Measurements from ENCODE around the gene CLIC5. TPM values are rescaled to one million over a fixed set of nuclear protein-coding genes. Genes with fewer than 3 reads are reported as not detected.
A peak's percentile ranks its signal among the peaks of the same experiment; 100 is the strongest.

The CLIC5 gene
- total RNA-seq, 4 donors from 2014 or later = 18.2 to 128 (median 119) TPM

DNA sequence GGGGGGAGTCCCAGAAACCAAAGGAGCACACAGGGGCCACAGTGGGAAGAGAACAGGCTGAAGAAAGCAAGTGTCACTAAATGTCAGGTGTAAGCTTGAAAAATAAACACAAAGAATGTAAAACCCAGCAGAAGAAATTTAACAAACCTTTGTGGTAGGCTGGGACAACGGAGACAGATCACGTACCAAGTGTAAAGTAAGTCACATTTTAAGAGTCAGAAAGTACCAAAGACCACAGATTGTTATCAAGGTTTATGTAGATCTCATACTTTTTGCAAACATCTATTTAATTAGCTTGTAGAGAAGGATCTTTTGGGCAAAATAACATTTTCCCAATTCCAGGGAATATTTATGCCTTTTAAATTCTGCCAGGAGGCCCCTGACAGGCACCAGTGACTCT is 1.6 kb downstream of the CLIC5 start:
- H3K27ac ChIP-seq = peak overlapping the region; percentile 69 to 92 (median 84)
- peaks cover 0 to 58% (median 10%) of the 10 kb centered on the region in 4 donors for H3K4me1 ChIP-seq

GRCh38 chr6:46013639-46014038 is 2.0 kb downstream of the CLIC5 start:
- Histone ChIP-seq H3K27me3 (no peaks in the 10 kb centered on the region), H3K4me3 (peak overlapping the region in 1 of 4 donors; percentile 61), H3K9me3 (no peaks in the 10 kb centered on the region), H3K4me1 (peaks cover 0 to 58% (median 10%) of the 10 kb centered on the region in 4 donors), H3K27ac (peak overlapping the region; percentile 69 to 92 (median 84)), H3K36me3 (no peaks in the 10 kb centered on the region)
- DNase-seq = no peak
- TF ChIP-seq POLR2A (IDR thresholded peaks at IDR 0.05) (no peak), CTCF (IDR thresholded peaks at IDR 0.05) (no peak)

More for the DNA sequence above, 1.6 kb downstream of the CLIC5 start:
- Histone ChIP-seq H3K36me3 (no peaks in the 10 kb centered on the region), H3K27me3 (no peaks in the 10 kb centered on the region), H3K9me3 (no peaks in the 10 kb centered on the region), H3K4me3 (peak overlapping the region; percentile 59 to 73 (median 62))
- TF ChIP-seq CTCF (IDR thresholded peaks at IDR 0.05) (no peak), POLR2A (IDR thresholded peaks at IDR 0.05) (no peak)
- no peak for DNase-seq

DNA sequence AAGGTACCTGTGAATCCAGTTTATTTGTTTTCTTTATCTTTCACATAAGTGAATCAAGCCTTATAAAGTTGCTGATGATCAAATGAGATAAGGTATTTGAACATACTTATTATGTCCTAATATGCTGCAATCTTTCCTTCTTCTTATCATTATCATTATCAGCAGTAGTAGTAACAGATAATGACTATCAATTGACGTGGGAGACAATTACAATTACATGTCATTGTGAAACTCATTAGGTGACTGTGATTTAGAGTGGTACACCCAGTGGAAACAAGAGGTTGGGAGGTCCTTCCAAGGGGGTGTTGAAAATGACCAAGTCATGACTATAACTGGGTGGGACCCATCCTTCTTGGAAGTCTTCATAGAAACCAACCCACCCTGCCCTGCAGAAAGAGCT is 2.8 kb downstream of the CLIC5 start:
- TF ChIP-seq POLR2A (IDR thresholded peaks at IDR 0.05) = no peak
- no peak for TF ChIP-seq CTCF (IDR thresholded peaks at IDR 0.05)
- no peaks in the 10 kb centered on the region for H3K9me3 ChIP-seq
- H3K27ac ChIP-seq = peak overlapping the region; percentile 69 to 92 (median 84)
- peaks cover 0 to 58% (median 10%) of the 10 kb centered on the region in 4 donors for H3K4me1 ChIP-seq
- no peak for DNase-seq
- H3K27me3 ChIP-seq = no peaks in the 10 kb centered on the region
- H3K4me3 ChIP-seq = no peak overlapping the region
- no peaks in the 10 kb centered on the region for H3K36me3 ChIP-seq

GRCh38 chr6:46011188-46012085 is 4.2 kb downstream of the CLIC5 start:
- peak overlapping the region in 2 of 4 donors; percentile 20 to 39 for H3K4me3 ChIP-seq
- H3K36me3 ChIP-seq = no peaks in the 10 kb centered on the region
- H3K4me1 ChIP-seq = peaks cover 0 to 56% (median 10%) of the 10 kb centered on the region in 4 donors
- TF ChIP-seq CTCF (IDR thresholded peaks at IDR 0.05) (no peak), POLR2A (IDR thresholded peaks at IDR 0.05) (no peak)
- peak overlapping the region; percentile 69 to 92 (median 84) for H3K27ac ChIP-seq
- peak; percentile 56 to 87 (median 75) for DNase-seq
- H3K27me3 ChIP-seq = no peaks in the 10 kb centered on the region
- no peaks in the 10 kb centered on the region for H3K9me3 ChIP-seq

- Histone ChIP-seq H3K27ac (peak overlapping the region; percentile 69 to 92 (median 84)), H3K9me3 (no peaks in the 10 kb centered on the region), H3K27me3 (no peaks in the 10 kb centered on the region), H3K4me1 (peaks cover 0 to 49% (median 10%) of the 10 kb centered on the region in 4 donors), H3K36me3 (no peaks in the 10 kb centered on the region), H3K4me3 (peak overlapping the region in 1 of 4 donors; percentile 39)
- TF ChIP-seq POLR2A (IDR thresholded peaks at IDR 0.05) (no peak), CTCF (IDR thresholded peaks at IDR 0.05) (no peak)
- peak in 1 of 3 donors; percentile 52 for DNase-seq
Observed at GRCh38 chr6:46010771-46011170, 4.9 kb downstream of the CLIC5 start.
